ENCODE data around the gene ITK. TPM values are rescaled to one million over a fixed set of nuclear protein-coding genes. Genes with fewer than 3 reads are reported as not detected.

The ITK gene
- total RNA-seq, 1 experiment from 2014 or later: not detected

DNA sequence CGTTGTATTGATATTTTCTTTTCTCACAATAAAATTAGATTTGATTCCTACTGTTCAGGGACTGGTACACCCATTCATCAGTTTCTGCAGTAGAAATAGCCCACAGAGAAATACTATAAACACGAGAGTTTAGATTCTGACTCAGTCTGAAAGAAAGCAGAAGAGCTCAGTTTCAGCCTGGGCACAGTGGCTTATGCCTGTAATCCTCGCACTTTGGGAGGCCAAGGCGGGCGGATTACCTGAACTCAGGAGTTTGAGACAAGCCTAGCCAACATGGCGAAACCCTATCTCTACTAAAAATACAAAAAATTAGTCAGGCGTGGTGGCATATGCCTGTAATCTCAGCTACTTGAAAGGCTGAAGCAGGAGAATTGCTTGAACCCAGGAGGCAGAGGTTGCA is 8.6 kb downstream of the ITK start:
- BruUV-seq (replicated peaks): no TSS peak
- Histone ChIP-seq H3K36me3 (ENCODE audit: control insufficient read depth, insufficient read depth, low read length) (no peaks in the 10 kb centered on the region), H3K27me3 (replicated peaks; ENCODE audit: control insufficient read depth, insufficient read depth, low read length) (no peaks in the 10 kb centered on the region), H3K9me3 (no peaks in the 10 kb centered on the region), H3K4me3 (ENCODE audit: low read depth, low read length) (no peak overlapping the region), H3K4me1 (no peaks in the 10 kb centered on the region)
- CTCF ChIA-PET: no interaction called here
- intact Hi-C loops (cut with micrococcal nuclease; ENCODE audit: unreplicated experiment): no loop called here
- Mint-ChIP-seq H3K9me3 (ENCODE audit: unreplicated experiment) (no peaks in the 10 kb centered on the region), H3K4me1 (ENCODE audit: low read depth, unreplicated experiment) (no peaks in the 10 kb centered on the region), H3K27ac (ENCODE audit: unreplicated experiment) (no peak overlapping the region), H3K36me3 (ENCODE audit: insufficient read depth, unreplicated experiment) (no peaks in the 10 kb centered on the region), H3K27me3 (ENCODE audit: insufficient read depth, unreplicated experiment) (peaks cover 14% of the 10 kb centered on the region), H3K4me3 (ENCODE audit: unreplicated experiment) (no peak overlapping the region)
- POLR2A ChIA-PET: no interaction called here
- TF ChIP-seq, protein P1, sequence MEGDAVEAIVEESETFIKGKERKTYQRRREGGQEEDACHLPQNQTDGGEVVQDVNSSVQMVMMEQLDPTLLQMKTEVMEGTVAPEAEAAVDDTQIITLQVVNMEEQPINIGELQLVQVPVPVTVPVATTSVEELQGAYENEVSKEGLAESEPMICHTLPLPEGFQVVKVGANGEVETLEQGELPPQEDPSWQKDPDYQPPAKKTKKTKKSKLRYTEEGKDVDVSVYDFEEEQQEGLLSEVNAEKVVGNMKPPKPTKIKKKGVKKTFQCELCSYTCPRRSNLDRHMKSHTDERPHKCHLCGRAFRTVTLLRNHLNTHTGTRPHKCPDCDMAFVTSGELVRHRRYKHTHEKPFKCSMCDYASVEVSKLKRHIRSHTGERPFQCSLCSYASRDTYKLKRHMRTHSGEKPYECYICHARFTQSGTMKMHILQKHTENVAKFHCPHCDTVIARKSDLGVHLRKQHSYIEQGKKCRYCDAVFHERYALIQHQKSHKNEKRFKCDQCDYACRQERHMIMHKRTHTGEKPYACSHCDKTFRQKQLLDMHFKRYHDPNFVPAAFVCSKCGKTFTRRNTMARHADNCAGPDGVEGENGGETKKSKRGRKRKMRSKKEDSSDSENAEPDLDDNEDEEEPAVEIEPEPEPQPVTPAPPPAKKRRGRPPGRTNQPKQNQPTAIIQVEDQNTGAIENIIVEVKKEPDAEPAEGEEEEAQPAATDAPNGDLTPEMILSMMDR (IDR thresholded peaks at IDR 0.05; ENCODE audit: insufficient read depth in 1 of 2, low read depth in 1 of 2, low read length in 1 of 2, severe bottlenecking in 1 of 2, unreplicated experiment in 1 of 2): no peak
- no peak for DNase-seq

- no peaks in the 10 kb centered on the region for H3K4me1 Mint-ChIP-seq (ENCODE audit: low read depth, unreplicated experiment)
- H3K36me3 Mint-ChIP-seq (ENCODE audit: insufficient read depth, unreplicated experiment): no peaks in the 10 kb centered on the region
- no peaks in the 10 kb centered on the region for H3K4me1 ChIP-seq
- no peak overlapping the region for H3K27ac Mint-ChIP-seq (ENCODE audit: unreplicated experiment)
- ChIA-PET POLR2A (no interaction called here), CTCF (no interaction called here)
- DNase-seq: no peak
- no peak overlapping the region for H3K4me3 ChIP-seq (ENCODE audit: low read depth, low read length)
- intact Hi-C loops (cut with micrococcal nuclease; ENCODE audit: unreplicated experiment): no loop called here
- TF ChIP-seq, protein P1 (IDR thresholded peaks at IDR 0.05; ENCODE audit: insufficient read depth in 1 of 2, low read depth in 1 of 2, low read length in 1 of 2, severe bottlenecking in 1 of 2, unreplicated experiment in 1 of 2): no peak
- H3K9me3 ChIP-seq: no peaks in the 10 kb centered on the region
- no peaks in the 10 kb centered on the region for H3K36me3 ChIP-seq (ENCODE audit: control insufficient read depth, insufficient read depth, low read length)
- peaks cover 16% of the 10 kb centered on the region for H3K27me3 Mint-ChIP-seq (ENCODE audit: insufficient read depth, unreplicated experiment)
- no peaks in the 10 kb centered on the region for H3K27me3 ChIP-seq (replicated peaks; ENCODE audit: control insufficient read depth, insufficient read depth, low read length)
- BruUV-seq (replicated peaks): no TSS peak
- H3K4me3 Mint-ChIP-seq (ENCODE audit: unreplicated experiment): no peak overlapping the region
- no peaks in the 10 kb centered on the region for H3K9me3 Mint-ChIP-seq (ENCODE audit: unreplicated experiment)
These were observed 13.2 kb downstream of the ITK start for GRCh38 chr5:157193699-157194424.

- POLR2A ChIA-PET: no interaction called here
These were observed 15.4 kb downstream of the ITK start for GRCh38 chr5:157196045-157196444.

More at GRCh38 chr5:157196045-157196444, 15.4 kb downstream of the ITK start:
- Mint-ChIP-seq H3K27me3 (ENCODE audit: insufficient read depth, unreplicated experiment) (peaks cover 17% of the 10 kb centered on the region), H3K36me3 (ENCODE audit: insufficient read depth, unreplicated experiment) (no peaks in the 10 kb centered on the region), H3K9me3 (ENCODE audit: unreplicated experiment) (no peaks in the 10 kb centered on the region), H3K27ac (ENCODE audit: unreplicated experiment) (no peak overlapping the region), H3K4me3 (ENCODE audit: unreplicated experiment) (no peak overlapping the region), H3K4me1 (ENCODE audit: low read depth, unreplicated experiment) (no peaks in the 10 kb centered on the region)
- no peaks in the 10 kb centered on the region for H3K9me3 ChIP-seq
- CTCF ChIA-PET: no interaction called here
- no peak overlapping the region for H3K4me3 ChIP-seq (ENCODE audit: low read depth, low read length)
- no peaks in the 10 kb centered on the region for H3K36me3 ChIP-seq (ENCODE audit: control insufficient read depth, insufficient read depth, low read length)
- TF ChIP-seq, protein P1 (IDR thresholded peaks at IDR 0.05; ENCODE audit: insufficient read depth in 1 of 2, low read depth in 1 of 2, low read length in 1 of 2, severe bottlenecking in 1 of 2, unreplicated experiment in 1 of 2): no peak
- DNase-seq: no peak
- BruUV-seq (replicated peaks): no TSS peak
- intact Hi-C loops (cut with micrococcal nuclease; ENCODE audit: unreplicated experiment): no loop called here
- H3K27me3 ChIP-seq (replicated peaks; ENCODE audit: control insufficient read depth, insufficient read depth, low read length): no peaks in the 10 kb centered on the region; the same call in 1 of the 2 replicates
- no peaks in the 10 kb centered on the region for H3K4me1 ChIP-seq
